Testis (tissue), 3 donors: ENCODE results near the gene ATP2A2. TPM values are rescaled to one million over a fixed set of nuclear protein-coding genes. Genes with fewer than 3 reads are reported as not detected.

Experiments
- DNase-seq: peaks from one replicate; pipeline ENCODE4 v3.0.0-alpha.2; 2019
- H3K27ac ChIP-seq, 2 donors: fragments of 200-600 bp; sonication (generic); one replicate each; pipeline ENCODE4 v1.5.1; 2019
- H3K27me3 ChIP-seq: fragments of 200-600 bp; sonication (generic); one replicate; pipeline ENCODE4 v1.5.1; 2019
- H3K36me3 ChIP-seq: fragments of 200-600 bp; sonication (generic); one replicate; pipeline ENCODE4 v1.5.1; 2017; ENCODE audit warnings: low read depth; ENCODE audit errors: missing control alignments
- H3K4me1 ChIP-seq: fragments of 200-600 bp; sonication (generic); one replicate; pipeline ENCODE4 v1.5.1; 2019
- H3K4me3 ChIP-seq, 2 donors: fragments of 200-600 bp; sonication (generic); one replicate each; pipeline ENCODE4 v1.5.1; 2017 to 2019
- H3K9me3 ChIP-seq: fragments of 200-600 bp; sonication (generic); one replicate; pipeline ENCODE4 v1.5.1; 2017
- CTCF ChIP-seq, 3 experiments: fragments of 450-650 bp in 2 of 3; fragments of 200-600 bp in 1 of 3; sonication (generic) in 1 of 3; IDR thresholded peaks; one replicate each; pipeline ENCODE4 v1.5.1; 2016 to 2019; ENCODE audit warnings: antibody characterized with exemption in 3 of 3, mild to moderate bottlenecking in 2 of 3, moderate library complexity in 1 of 3
- POLR2A ChIP-seq: fragments of 450-650 bp; IDR thresholded peaks from one replicate; pipeline ENCODE4 v1.6.1; 2017; ENCODE audit warnings: antibody characterized with exemption, mild to moderate bottlenecking, moderate library complexity
- WGBS, 2 donors: methylation state at CpG; one replicate each; pipeline ENCODE4 v1.1.5; 2018; 5-methylcytosine and 5-hydroxymethylcytosine counted together
- intact Hi-C: fragments of 100-400 bp; cut with DNase I; formaldehyde crosslinking; loops from one replicate; pipeline ENCODE4 v1.15.1; 2023; ENCODE audit warnings: low total_unique reads
- polyA plus RNA-seq: library from polyadenylated mRNA; stranded (reverse); fragments of 350-450 nt; fragmentation: Illumina TruSeq; extraction: RNeasy Lipid Tissue Mini Kit (QIAGEN cat#74804); gene quantifications from one replicate; pipeline ENCODE4 v1.2.3, GENCODE V29; 2014; ENCODE audit warnings: low read depth, low replicate concordance; ENCODE audit not compliant: insufficient read depth
- total RNA-seq, 2 donors: library from RNA; depleted of rRNA; stranded (reverse); fragments of >200 nt; gene quantifications; one replicate each; pipeline ENCODE4 v1.2.3, GENCODE V29; 2016

ATP2A2 gene
- total and polyA plus RNA-seq, 3 donors from 2014 or later, result 205 to 291 (median 226) TPM

- intact Hi-C loops, result no loop called here
- DNase-seq, result no peak
- Histone ChIP-seq H3K4me3 (no peak overlapping the region), H3K27ac (peak overlapping the region in 1 of 2 donors; percentile 54), H3K27me3 (no peaks in the 10 kb centered on the region), H3K9me3 (no peaks in the 10 kb centered on the region), H3K36me3 (no peaks in the 10 kb centered on the region), H3K4me1 (peaks cover 7% of the 10 kb centered on the region)
- TF ChIP-seq POLR2A, result no peak
- TF ChIP-seq CTCF (IDR thresholded peaks at IDR 0.05), result no peak
- 52% methylated on average over 4 of the region's 4 CpGs for WGBS, 2 donors
Observed at GRCh38 chr12:110304061-110304551, 23.1 kb downstream of the ATP2A2 start.

GRCh38 chr12:110307372-110307771 lies 26.3 kb downstream of the ATP2A2 start:
- DNase-seq, result no peak
- no peak overlapping the region for H3K4me3 ChIP-seq
- H3K27me3 ChIP-seq, result no peaks in the 10 kb centered on the region
- no peak overlapping the region for H3K27ac ChIP-seq
- no peaks in the 10 kb centered on the region for H3K9me3 ChIP-seq
- no peaks in the 10 kb centered on the region for H3K36me3 ChIP-seq
- peaks cover 5% of the 10 kb centered on the region for H3K4me1 ChIP-seq
- intact Hi-C loops, result no loop called here
- 89 to 90% methylated on average over 3 of the region's 3 CpGs for WGBS, 2 donors
- no peak for TF ChIP-seq POLR2A
- no peak for TF ChIP-seq CTCF (IDR thresholded peaks at IDR 0.05)

GRCh38 chr12:110310763-110311162 lies 29.7 kb downstream of the ATP2A2 start:
- Histone ChIP-seq H3K9me3 (no peaks in the 10 kb centered on the region), H3K4me3 (no peak overlapping the region), H3K4me1 (peaks cover 14% of the 10 kb centered on the region), H3K27ac (no peak overlapping the region), H3K36me3 (no peaks in the 10 kb centered on the region), H3K27me3 (no peaks in the 10 kb centered on the region)
- no peak for TF ChIP-seq CTCF (IDR thresholded peaks at IDR 0.05)
- TF ChIP-seq POLR2A, result no peak
- no peak for DNase-seq
- intact Hi-C loops, result no loop called here

GRCh38 chr12:110311903-110312302 lies 30.9 kb downstream of the ATP2A2 start:
- peak; percentile 58 for DNase-seq
- Histone ChIP-seq H3K4me3 (no peak overlapping the region), H3K27ac (peak overlapping the region in 1 of 2 donors; percentile 77), H3K36me3 (no peaks in the 10 kb centered on the region), H3K4me1 (peaks cover 21% of the 10 kb centered on the region), H3K9me3 (no peaks in the 10 kb centered on the region), H3K27me3 (no peaks in the 10 kb centered on the region)
- intact Hi-C loops, result no loop called here
- TF ChIP-seq CTCF (IDR thresholded peaks at IDR 0.05), result no peak
- TF ChIP-seq POLR2A, result no peak
- 66 to 84% methylated on average over 6 of the region's 6 CpGs for WGBS, 2 donors

GRCh38 chr12:110312581-110313360 lies 31.7 kb downstream of the ATP2A2 start:
- 72 to 74% methylated on average over 10 of the region's 10 CpGs for WGBS, 2 donors
- H3K27ac ChIP-seq, result peak overlapping the region; percentile 8 to 77
- no peaks in the 10 kb centered on the region for H3K27me3 ChIP-seq
- no peaks in the 10 kb centered on the region for H3K36me3 ChIP-seq
- peaks cover 28% of the 10 kb centered on the region for H3K4me1 ChIP-seq
- intact Hi-C loops, result no loop called here
- H3K4me3 ChIP-seq, result no peak overlapping the region
- no peak for DNase-seq
- TF ChIP-seq CTCF (IDR thresholded peaks at IDR 0.05) (no peak), POLR2A (no peak)
- H3K9me3 ChIP-seq, result no peaks in the 10 kb centered on the region
